IMR-90 (cell line): ENCODE measurements around the gene KCNIP1. TPM values are rescaled to one million over a fixed set of nuclear protein-coding genes. Genes with fewer than 3 reads are reported as not detected.

Experiments
- ATAC-seq: fragments of 200-7000 bp; cut with Tn5 transposase; 2 replicates; pipeline ENCODE4 v1.9.1; 2020; ENCODE audit warnings: low read depth, mild to moderate bottlenecking, moderate library complexity
- BruUV-seq: library from RNA; stranded (reverse); fragments of 400-500 nt; replicated peaks from 2 replicates; lab custom pipeline; 2021; lab: Mats Ljungman, UMichigan
- CTCF ChIA-PET: fragments of 300-600 bp; formaldehyde crosslinking; extraction: SDS; loops from one replicate; lab custom pipeline; 2021; ENCODE audit warnings: antibody characterized with exemption; lab: Yijun Ruan, JAX
- POLR2A ChIA-PET: fragments of 300-600 bp; sonication (Branson Sonifier 250); formaldehyde crosslinking; loops from one replicate; lab custom pipeline; 2022; ENCODE audit warnings: antibody characterized with exemption; ENCODE audit not compliant: unreplicated experiment; lab: Charles Lee
- DNase-seq: peaks from one replicate; pipeline ENCODE4 v3.0.0; 2013
- H2AFZ ChIP-seq: replicated peaks from 2 replicates; pipeline ENCODE3; 2013; ENCODE audit warnings: low read length, mild to moderate bottlenecking; ENCODE audit not compliant: poor library complexity
- H2AK5ac ChIP-seq: 2 replicates; pipeline ENCODE4 v1.6.1; 2013; ENCODE audit warnings: low read depth, low read length, inconsistent platforms
- H2AK9ac ChIP-seq: replicated peaks from 2 replicates; pipeline ENCODE3; 2013; ENCODE audit warnings: mild to moderate bottlenecking, low read depth, low read length, moderate library complexity; ENCODE audit not compliant: poor library complexity
- H2BK120ac ChIP-seq: 2 replicates; pipeline ENCODE4 v1.6.1; 2013; ENCODE audit warnings: low read depth, low read length, inconsistent platforms
- H2BK15ac ChIP-seq: 3 replicates; pipeline ENCODE4 v1.6.1; 2013; ENCODE audit warnings: low read depth, low read length, inconsistent platforms
- H2BK20ac ChIP-seq: 2 replicates; pipeline ENCODE4 v1.6.1; 2013; ENCODE audit warnings: low read depth, mild to moderate bottlenecking, inconsistent platforms, low read length, moderate library complexity
- H2BK5ac ChIP-seq: 2 replicates; pipeline ENCODE4 v1.6.1; 2013; ENCODE audit warnings: mild to moderate bottlenecking, low read depth, low read length, inconsistent platforms; ENCODE audit not compliant: poor library complexity, severe bottlenecking
- H3K14ac ChIP-seq: replicated peaks from 2 replicates; pipeline ENCODE4 v1.6.1; 2013; ENCODE audit warnings: low read depth, low read length, inconsistent platforms
- H3K18ac ChIP-seq: 2 replicates; pipeline ENCODE4 v1.6.1; 2013; ENCODE audit warnings: low read depth, low read length, control low read depth
- H3K23ac ChIP-seq: 2 replicates; pipeline ENCODE4 v1.6.1; 2013; ENCODE audit warnings: low read depth, low read length, inconsistent platforms
- H3K27ac ChIP-seq: 2 replicates; pipeline ENCODE4 v1.5.1; 2013; ENCODE audit warnings: mild to moderate bottlenecking, control low read depth, low read length; ENCODE audit not compliant: insufficient read depth
- H3K27me3 ChIP-seq: 2 replicates; pipeline ENCODE4 v1.6.1; 2013; ENCODE audit warnings: low read length; ENCODE audit not compliant: control insufficient read depth, insufficient read depth
- H3K36me3 ChIP-seq: 2 replicates; pipeline ENCODE4 v1.6.1; 2013; ENCODE audit warnings: low read length, mixed read lengths; ENCODE audit not compliant: control insufficient read depth, insufficient read depth
- H3K4ac ChIP-seq: 2 replicates; pipeline ENCODE4 v1.6.1; 2013; ENCODE audit warnings: low read depth, low read length, inconsistent platforms
- H3K4me1 ChIP-seq: 2 replicates; pipeline ENCODE4 v1.6.1; 2013; ENCODE audit warnings: low read length, mixed read lengths; ENCODE audit not compliant: control insufficient read depth, insufficient read depth
- H3K4me2 ChIP-seq: 2 replicates; pipeline ENCODE4 v1.6.1; 2013; ENCODE audit warnings: low read depth, mild to moderate bottlenecking, control low read depth, low read length, moderate library complexity
- H3K4me3 ChIP-seq: 2 replicates; pipeline ENCODE4 v1.5.1; 2013; ENCODE audit warnings: low read depth, mild to moderate bottlenecking, control low read depth, low read length, moderate library complexity; ENCODE audit not compliant: insufficient read depth
- H3K56ac ChIP-seq: 2 replicates; pipeline ENCODE4 v1.6.1; 2013; ENCODE audit warnings: low read length, inconsistent platforms; ENCODE audit not compliant: insufficient read depth; ENCODE audit errors: extremely low read depth
- H3K79me1 ChIP-seq, 2 experiments: 2 replicates each; pipeline ENCODE4 v1.6.1; 2013; ENCODE audit warnings: low read length in 2 of 2, inconsistent platforms in 1 of 2, low read depth in 1 of 2
- H3K9ac ChIP-seq: 2 replicates; pipeline ENCODE4 v1.6.1; 2013; ENCODE audit warnings: low read depth, low read length, control low read depth
- H3K9me1 ChIP-seq: 2 replicates; pipeline ENCODE4 v1.6.1; 2013; ENCODE audit warnings: low read length, inconsistent platforms; ENCODE audit not compliant: insufficient read depth
- H3K9me3 ChIP-seq: 2 replicates; pipeline ENCODE4 v1.6.1; 2013; ENCODE audit warnings: low read length; ENCODE audit not compliant: control insufficient read depth, insufficient read depth
- H4K20me1 ChIP-seq: 2 replicates; pipeline ENCODE4 v1.6.1; 2013; ENCODE audit warnings: low read length, inconsistent platforms; ENCODE audit not compliant: insufficient read depth
- H4K5ac ChIP-seq: 2 replicates; pipeline ENCODE4 v1.6.1; 2013; ENCODE audit warnings: mild to moderate bottlenecking, low read depth, low read length, control low read depth
- H4K8ac ChIP-seq, 2 experiments: 2 replicates each; pipeline ENCODE4 v1.6.1; 2013; ENCODE audit warnings: low read depth in 2 of 2, low read length in 2 of 2, control low read depth in 1 of 2, inconsistent platforms in 1 of 2
- H4K91ac ChIP-seq: 2 replicates; pipeline ENCODE4 v1.6.1; 2013; ENCODE audit warnings: low read depth, low read length, inconsistent platforms; ENCODE audit not compliant: insufficient read depth
- BHLHE40 ChIP-seq: fragments of 150-350 bp; IDR thresholded peaks from 2 replicates; pipeline ENCODE4 v1.6.1; 2016; ENCODE audit warnings: mild to moderate bottlenecking, low read depth, low read length
- CEBPB ChIP-seq: IDR thresholded peaks from 2 replicates; pipeline ENCODE4 v1.6.1; 2012; ENCODE audit warnings: low read depth, low read length, improper control_type of control experiment
- CHD1 ChIP-seq: IDR thresholded peaks from 2 replicates; pipeline ENCODE4 v1.6.1; 2012; ENCODE audit warnings: low read depth, low read length, improper control_type of control experiment
- CTCF ChIP-seq: conservative IDR thresholded peaks from 2 replicates; pipeline ENCODE4 v1.5.1; 2012; ENCODE audit warnings: mild to moderate bottlenecking, low read depth, low read length, improper control_type of control experiment
- ELK1 ChIP-seq: fragments of 150-350 bp; IDR thresholded peaks from 2 replicates; pipeline ENCODE4 v1.6.1; 2016; ENCODE audit warnings: low read depth, mild to moderate bottlenecking, low read length, moderate library complexity, borderline replicate concordance
- FOS ChIP-seq: fragments of 150-350 bp; IDR thresholded peaks from 2 replicates; pipeline ENCODE4 v1.6.1; 2016; ENCODE audit warnings: low read depth, low read length
- MAFK ChIP-seq: IDR thresholded peaks from 2 replicates; pipeline ENCODE4 v1.6.1; 2012; ENCODE audit warnings: low read depth, low read length, improper control_type of control experiment
- MAZ ChIP-seq: IDR thresholded peaks from 2 replicates; pipeline ENCODE4 v1.6.1; 2012; ENCODE audit warnings: low read depth, mild to moderate bottlenecking, low read length, improper control_type of control experiment, moderate library complexity, borderline replicate concordance
- MXI1 ChIP-seq: IDR thresholded peaks from 2 replicates; pipeline ENCODE4 v1.6.1; 2012; ENCODE audit warnings: low read depth, mild to moderate bottlenecking, low read length, moderate library complexity, borderline replicate concordance
- NFE2L2 ChIP-seq: fragments of 150-350 bp; IDR thresholded peaks from 2 replicates; pipeline ENCODE4 v1.6.1; 2016; ENCODE audit warnings: low read depth, mild to moderate bottlenecking, low read length
- POLR2A ChIP-seq: IDR thresholded peaks from 2 replicates; pipeline ENCODE4 v1.6.1; 2012; ENCODE audit warnings: mild to moderate bottlenecking, low read depth, low read length
- RAD21 ChIP-seq: IDR thresholded peaks from 2 replicates; pipeline ENCODE4 v1.6.1; 2012; ENCODE audit warnings: low read length, improper control_type of control experiment
- RCOR1 ChIP-seq: IDR thresholded peaks from 2 replicates; pipeline ENCODE4 v1.6.1; 2012; ENCODE audit warnings: mild to moderate bottlenecking, low read length, improper control_type of control experiment; ENCODE audit not compliant: insufficient replicate concordance
- RFX5 ChIP-seq: IDR thresholded peaks from 2 replicates; pipeline ENCODE4 v1.8.0; 2012; ENCODE audit warnings: low read depth, mild to moderate bottlenecking, low read length, moderate library complexity
- SMC3 ChIP-seq: fragments of 150-350 bp; IDR thresholded peaks from 2 replicates; pipeline ENCODE4 v1.6.1; 2016; ENCODE audit warnings: low read depth, mild to moderate bottlenecking, antibody characterized with exemption, low read length, moderate library complexity
- USF2 ChIP-seq: fragments of 150-350 bp; IDR thresholded peaks from 2 replicates; pipeline ENCODE4 v1.6.1; 2017; ENCODE audit warnings: mild to moderate bottlenecking, antibody characterized with exemption, low read length, low read depth
- WGBS, 2 experiments: methylation state at CpG; one replicate each; pipeline versions ENCODE4 v1.1.5 to v1.1.7; 2013; ENCODE audit warnings: missing lambda C conversion rate in 2 of 2; ENCODE audit not compliant: insufficient read length in 1 of 2; ENCODE audit errors: extremely low coverage in 2 of 2; 5-methylcytosine and 5-hydroxymethylcytosine counted together
- dilution Hi-C: fragments of 300-500 bp; cut with HindIII; formaldehyde crosslinking; loops from one replicate; pipeline ENCODE4 v1.14.3; 2018; ENCODE audit warnings: low sequenced_read_pairs; ENCODE audit not compliant: unreplicated experiment
- in situ Hi-C: fragments of 300-500 bp; cut with MboI; formaldehyde crosslinking; loops from 3 replicates; pipeline ENCODE4 v1.14.3; 2019; ENCODE audit warnings: low sequenced_read_pairs, inconsistent platforms, mixed read lengths
- intact Hi-C: fragments of 100-400 bp; cut with micrococcal nuclease; formaldehyde crosslinking; loops from 2 replicates; pipeline ENCODE4 v1.10.0; 2022
- polyA plus RNA-seq, 3 experiments: library from polyadenylated mRNA; depleted of rRNA; stranded (reverse); fragments of >200 nt; gene quantifications; 2 replicates each; pipeline ENCODE4 v1.2.3, GENCODE V29; 2012; ENCODE audit warnings: low replicate concordance in 1 of 3
- total RNA-seq: library from RNA; depleted of rRNA; stranded (reverse); fragments of >200 nt; gene quantifications from 2 replicates; pipeline ENCODE4 v1.2.3, GENCODE V29; 2012

The KCNIP1 gene
- total and polyA plus RNA-seq, 2 of the 4 experiments (the other 2 are of a cell fraction) = not detected

- 93% methylated on average over 2 of the region's 4 CpGs; no CpG with 5 or more reads in 1 of the 2 experiments for WGBS, 2 experiments
- H3K27me3 ChIP-seq = peaks cover 2% of the 10 kb centered on the region
- intact Hi-C loops = no loop called here
Observed at GRCh38 chr5:170470275-170470674, 33.5 kb upstream of the KCNIP1 start.

More at GRCh38 chr5:170470275-170470674, 33.5 kb upstream of the KCNIP1 start:
- no peak overlapping the region for H4K8ac ChIP-seq
- no TSS peak for BruUV-seq
- H3K4me2 ChIP-seq = no peak overlapping the region
- H2BK15ac ChIP-seq = no peak overlapping the region
- no peak overlapping the region for H4K91ac ChIP-seq
- ChIA-PET POLR2A (no interaction called here), CTCF (no interaction called here)
- H2AFZ ChIP-seq = no peak overlapping the region
- H3K9me3 ChIP-seq = no peaks in the 10 kb centered on the region
- no peaks in the 10 kb centered on the region; the same call in 1 of the 2 replicates for H3K9me1 ChIP-seq
- no peak overlapping the region for H2AK5ac ChIP-seq
- H2BK5ac ChIP-seq = no peak overlapping the region
- dilution Hi-C loops (no loop called here), in situ Hi-C loops (no loop called here)
- TF ChIP-seq POLR2A (no peak), SMC3 (no peak), CEBPB (no peak), RFX5 (no peak), RAD21 (no peak), RCOR1 (no peak), BHLHE40 (no peak), FOS (no peak), MAZ (no peak), MXI1 (no peak), USF2 (no peak), NFE2L2 (no peak), ELK1 (no peak), MAFK (no peak), CTCF (no peak), CHD1 (no peak)
- no peak overlapping the region for H2BK20ac ChIP-seq
- no peak overlapping the region for H3K18ac ChIP-seq
- no peak overlapping the region for H3K4me3 ChIP-seq
- no peak overlapping the region for H2BK120ac ChIP-seq
- H4K5ac ChIP-seq = no peak overlapping the region
- ATAC-seq = no peak
- no peak overlapping the region for H3K9ac ChIP-seq
- H3K56ac ChIP-seq = no peak overlapping the region
- DNase-seq = no peak
- no peak overlapping the region for H2AK9ac ChIP-seq
- H3K79me1 ChIP-seq = no peaks in the 10 kb centered on the region
- no peak overlapping the region for H3K23ac ChIP-seq
- H3K4me1 ChIP-seq = no peaks in the 10 kb centered on the region
- H3K36me3 ChIP-seq = no peaks in the 10 kb centered on the region
- no peak overlapping the region for H3K14ac ChIP-seq
- H4K20me1 ChIP-seq = no peaks in the 10 kb centered on the region
- no peak overlapping the region for H3K27ac ChIP-seq
- no peak overlapping the region for H3K4ac ChIP-seq
